ENCODE measurements around the gene TRPM2. TPM values are rescaled to one million over a fixed set of nuclear protein-coding genes. Genes with fewer than 3 reads are reported as not detected.
A peak's percentile ranks its signal among the peaks of the same experiment; 100 is the strongest.

TRPM2 gene
- polyA plus RNA-seq, 4 donors = 0.89 to 2.7 (median 2.3) TPM

- Histone ChIP-seq H3K27me3 (ENCODE audit: control insufficient read depth in 3 of 3, insufficient read depth in 3 of 3, low read length in 3 of 3) (peaks cover 0 to 36% (median 2%) of the 10 kb centered on the region in 3 donors), H3K27ac (ENCODE audit: low read depth in 1 of 3, low read length in 2 of 3) (no peak overlapping the region)
- DNase-seq = no peak
These were observed 1.1 kb upstream of the TRPM2 start for GRCh38 chr21:44352253-44352860.

GRCh38 chr21:44354001-44354405, 582 bp downstream of the TRPM2 start:
- Histone ChIP-seq H3K27me3 (ENCODE audit: control insufficient read depth in 3 of 3, insufficient read depth in 3 of 3, low read length in 3 of 3) (peaks cover 0 to 25% (median 2%) of the 10 kb centered on the region in 3 donors), H3K27ac (ENCODE audit: low read depth in 1 of 3, low read length in 2 of 3) (peak overlapping the region in 1 of 3 donors; percentile 53), H3K4me1 (ENCODE audit: control insufficient read depth in 3 of 3, insufficient read depth in 2 of 3, low read depth in 1 of 3, low read length in 2 of 3) (no peaks in the 10 kb centered on the region), H3K4me3 (ENCODE audit: low read depth in 1 of 3, low read length in 3 of 3) (peak overlapping the region in 1 of 3 donors; percentile 32), H3K36me3 (ENCODE audit: control insufficient read depth in 3 of 3, insufficient read depth in 2 of 3, low read depth in 1 of 3, low read length in 3 of 3) (no peaks in the 10 kb centered on the region), H3K9me3 (ENCODE audit: control insufficient read depth in 2 of 2, insufficient read depth in 1 of 2, low read depth in 1 of 2, low read length in 1 of 2) (no peaks in the 10 kb centered on the region)
- FAIRE-seq (no peak), DNase-seq (no peak)
- WGBS, 3 donors = 55 to 73% (median 69%) methylated on average over 8 of the region's 8 CpGs

More at GRCh38 chr21:44352253-44352860, 1.1 kb upstream of the TRPM2 start:
- H3K9me3 ChIP-seq (ENCODE audit: control insufficient read depth in 2 of 2, insufficient read depth in 1 of 2, low read depth in 1 of 2, low read length in 1 of 2) = no peaks in the 10 kb centered on the region
- no peak overlapping the region for H3K4me3 ChIP-seq (ENCODE audit: low read depth in 1 of 3, low read length in 3 of 3)
- WGBS, 3 donors = 73 to 80% (median 74%) methylated on average over 17 of the region's 17 CpGs
- H3K36me3 ChIP-seq (ENCODE audit: control insufficient read depth in 3 of 3, insufficient read depth in 2 of 3, low read depth in 1 of 3, low read length in 3 of 3) = no peaks in the 10 kb centered on the region
- H3K4me1 ChIP-seq (ENCODE audit: control insufficient read depth in 3 of 3, insufficient read depth in 2 of 3, low read depth in 1 of 3, low read length in 2 of 3) = no peaks in the 10 kb centered on the region
- no peak for FAIRE-seq

- H3K27me3 ChIP-seq (ENCODE audit: control insufficient read depth in 3 of 3, insufficient read depth in 3 of 3, low read length in 3 of 3) = peaks cover 0 to 15% (median 2%) of the 10 kb centered on the region in 3 donors
- no peak for FAIRE-seq
- no peak for DNase-seq
- no peaks in the 10 kb centered on the region for H3K4me1 ChIP-seq (ENCODE audit: control insufficient read depth in 3 of 3, insufficient read depth in 2 of 3, low read depth in 1 of 3, low read length in 2 of 3)
- no peak overlapping the region for H3K4me3 ChIP-seq (ENCODE audit: low read depth in 1 of 3, low read length in 3 of 3)
- H3K36me3 ChIP-seq (ENCODE audit: control insufficient read depth in 3 of 3, insufficient read depth in 2 of 3, low read depth in 1 of 3, low read length in 3 of 3) = no peaks in the 10 kb centered on the region
- WGBS, 3 donors = 57 to 69% (median 57%) methylated on average over 24 of the region's 24 CpGs
- H3K27ac ChIP-seq (ENCODE audit: low read depth in 1 of 3, low read length in 2 of 3) = no peak overlapping the region
- no peaks in the 10 kb centered on the region for H3K9me3 ChIP-seq (ENCODE audit: control insufficient read depth in 2 of 2, insufficient read depth in 1 of 2, low read depth in 1 of 2, low read length in 1 of 2)
These were observed 1.7 kb downstream of the TRPM2 start for GRCh38 chr21:44354775-44355771.

- DNase-seq = no peak
- no peaks in the 10 kb centered on the region for H3K9me3 ChIP-seq (ENCODE audit: control insufficient read depth in 2 of 2, insufficient read depth in 1 of 2, low read depth in 1 of 2, low read length in 1 of 2)
- FAIRE-seq = no peak
- H3K4me1 ChIP-seq (ENCODE audit: control insufficient read depth in 3 of 3, insufficient read depth in 2 of 3, low read depth in 1 of 3, low read length in 2 of 3) = no peaks in the 10 kb centered on the region
- H3K36me3 ChIP-seq (ENCODE audit: control insufficient read depth in 3 of 3, insufficient read depth in 2 of 3, low read depth in 1 of 3, low read length in 3 of 3) = no peaks in the 10 kb centered on the region
- H3K27me3 ChIP-seq (ENCODE audit: control insufficient read depth in 3 of 3, insufficient read depth in 3 of 3, low read length in 3 of 3) = peaks cover 0 to 10% (median 0%) of the 10 kb centered on the region in 3 donors
- WGBS, 3 donors = 85 to 89% (median 87%) methylated on average over 10 to 11 of the region's 11 CpGs
- no peak overlapping the region for H3K4me3 ChIP-seq (ENCODE audit: low read depth in 1 of 3, low read length in 3 of 3)
- H3K27ac ChIP-seq (ENCODE audit: low read depth in 1 of 3, low read length in 2 of 3) = no peak overlapping the region
These were observed 2.7 kb downstream of the TRPM2 start for GRCh38 chr21:44356160-44356559.

GRCh38 chr21:44356636-44357035, 3.2 kb downstream of the TRPM2 start:
- no peaks in the 10 kb centered on the region for H3K4me1 ChIP-seq (ENCODE audit: control insufficient read depth in 3 of 3, insufficient read depth in 2 of 3, low read depth in 1 of 3, low read length in 2 of 3)
- 79 to 84% (median 83%) methylated on average over 6 of the region's 6 CpGs for WGBS, 3 donors
- H3K27me3 ChIP-seq (ENCODE audit: control insufficient read depth in 3 of 3, insufficient read depth in 3 of 3, low read length in 3 of 3) = peaks cover 0 to 5% (median 0%) of the 10 kb centered on the region in 3 donors
- no peak overlapping the region for H3K4me3 ChIP-seq (ENCODE audit: low read depth in 1 of 3, low read length in 3 of 3)
- no peaks in the 10 kb centered on the region for H3K36me3 ChIP-seq (ENCODE audit: control insufficient read depth in 3 of 3, insufficient read depth in 2 of 3, low read depth in 1 of 3, low read length in 3 of 3)
- FAIRE-seq (no peak), DNase-seq (no peak)
- no peaks in the 10 kb centered on the region for H3K9me3 ChIP-seq (ENCODE audit: control insufficient read depth in 2 of 2, insufficient read depth in 1 of 2, low read depth in 1 of 2, low read length in 1 of 2)
- no peak overlapping the region for H3K27ac ChIP-seq (ENCODE audit: low read depth in 1 of 3, low read length in 2 of 3)

GRCh38 chr21:44357064-44357837, 3.8 kb downstream of the TRPM2 start:
- Histone ChIP-seq H3K27ac (ENCODE audit: low read depth in 1 of 3, low read length in 2 of 3) (no peak overlapping the region), H3K36me3 (ENCODE audit: control insufficient read depth in 3 of 3, insufficient read depth in 2 of 3, low read depth in 1 of 3, low read length in 3 of 3) (no peaks in the 10 kb centered on the region), H3K9me3 (ENCODE audit: control insufficient read depth in 2 of 2, insufficient read depth in 1 of 2, low read depth in 1 of 2, low read length in 1 of 2) (no peaks in the 10 kb centered on the region), H3K4me1 (ENCODE audit: control insufficient read depth in 3 of 3, insufficient read depth in 2 of 3, low read depth in 1 of 3, low read length in 2 of 3) (no peaks in the 10 kb centered on the region), H3K27me3 (ENCODE audit: control insufficient read depth in 3 of 3, insufficient read depth in 3 of 3, low read length in 3 of 3) (no peaks in the 10 kb centered on the region), H3K4me3 (ENCODE audit: low read depth in 1 of 3, low read length in 3 of 3) (no peak overlapping the region)
- DNase-seq (no peak), FAIRE-seq (no peak)
- 85 to 88% (median 87%) methylated on average over 21 of the region's 21 CpGs for WGBS, 3 donors

- no peak overlapping the region for H3K4me3 ChIP-seq (ENCODE audit: low read depth in 1 of 3, low read length in 3 of 3)
- peaks cover 0 to 11% of the 10 kb centered on the region in 2 donors for H3K9me3 ChIP-seq (ENCODE audit: control insufficient read depth in 2 of 2, insufficient read depth in 1 of 2, low read depth in 1 of 2, low read length in 1 of 2)
- H3K27ac ChIP-seq (ENCODE audit: low read depth in 1 of 3, low read length in 2 of 3) = no peak overlapping the region
- H3K4me1 ChIP-seq (ENCODE audit: control insufficient read depth in 3 of 3, insufficient read depth in 2 of 3, low read depth in 1 of 3, low read length in 2 of 3) = no peaks in the 10 kb centered on the region
- 81 to 89% (median 88%) methylated on average over 8 of the region's 8 CpGs for WGBS, 3 donors
- no peaks in the 10 kb centered on the region for H3K27me3 ChIP-seq (ENCODE audit: control insufficient read depth in 3 of 3, insufficient read depth in 3 of 3, low read length in 3 of 3)
- H3K36me3 ChIP-seq (ENCODE audit: control insufficient read depth in 3 of 3, insufficient read depth in 2 of 3, low read depth in 1 of 3, low read length in 3 of 3) = no peaks in the 10 kb centered on the region
- DNase-seq (no peak), FAIRE-seq (no peak)
These were observed 6.0 kb downstream of the TRPM2 start for GRCh38 chr21:44359396-44359795.

DNA sequence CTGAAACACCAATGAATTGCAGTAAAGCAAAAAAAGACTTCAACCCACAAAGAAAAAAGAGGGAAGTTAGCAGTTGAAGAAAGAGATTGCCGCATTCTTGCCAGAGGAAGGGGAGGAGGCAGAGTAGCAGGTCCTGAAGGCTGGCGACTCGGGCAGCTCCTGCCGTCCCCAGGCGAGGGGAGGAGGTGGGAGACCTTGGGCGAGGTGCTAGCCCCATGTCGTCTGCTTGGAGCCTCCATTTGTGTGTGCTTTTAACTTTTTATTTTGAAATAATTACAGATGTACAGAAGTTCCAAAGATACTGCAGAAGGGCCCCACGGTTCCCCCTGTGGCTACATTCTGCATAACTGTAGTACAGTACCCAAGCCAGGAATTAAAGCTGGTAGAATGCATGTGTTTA, 6.7 kb downstream of the TRPM2 start:
- no peak overlapping the region for H3K4me3 ChIP-seq (ENCODE audit: low read depth in 1 of 3, low read length in 3 of 3)
- WGBS, 3 donors = 50 to 56% (median 55%) methylated on average over 8 of the region's 8 CpGs
- DNase-seq (no peak), FAIRE-seq (no peak)
- H3K9me3 ChIP-seq (ENCODE audit: control insufficient read depth in 2 of 2, insufficient read depth in 1 of 2, low read depth in 1 of 2, low read length in 1 of 2) = peaks cover 0 to 11% of the 10 kb centered on the region in 2 donors
- no peaks in the 10 kb centered on the region for H3K4me1 ChIP-seq (ENCODE audit: control insufficient read depth in 3 of 3, insufficient read depth in 2 of 3, low read depth in 1 of 3, low read length in 2 of 3)
- no peak overlapping the region for H3K27ac ChIP-seq (ENCODE audit: low read depth in 1 of 3, low read length in 2 of 3)
- no peaks in the 10 kb centered on the region for H3K36me3 ChIP-seq (ENCODE audit: control insufficient read depth in 3 of 3, insufficient read depth in 2 of 3, low read depth in 1 of 3, low read length in 3 of 3)
- H3K27me3 ChIP-seq (ENCODE audit: control insufficient read depth in 3 of 3, insufficient read depth in 3 of 3, low read length in 3 of 3) = no peaks in the 10 kb centered on the region
